ENCODE measurements around the gene CD79B.

The CD79B gene

GRCh38 chr17:63940584-63940983 is 8.5 kb upstream of the CD79B start:
- no peak for TF ChIP-seq CTCF (IDR thresholded peaks at IDR 0.05; ENCODE audit: insufficient read depth, low read depth, low read length, missing control alignments)
- H3K4me3 ChIP-seq (ENCODE audit: low read length) = no peak overlapping the region
- DNase-seq (ENCODE audit: low read depth) = no peak

DNA sequence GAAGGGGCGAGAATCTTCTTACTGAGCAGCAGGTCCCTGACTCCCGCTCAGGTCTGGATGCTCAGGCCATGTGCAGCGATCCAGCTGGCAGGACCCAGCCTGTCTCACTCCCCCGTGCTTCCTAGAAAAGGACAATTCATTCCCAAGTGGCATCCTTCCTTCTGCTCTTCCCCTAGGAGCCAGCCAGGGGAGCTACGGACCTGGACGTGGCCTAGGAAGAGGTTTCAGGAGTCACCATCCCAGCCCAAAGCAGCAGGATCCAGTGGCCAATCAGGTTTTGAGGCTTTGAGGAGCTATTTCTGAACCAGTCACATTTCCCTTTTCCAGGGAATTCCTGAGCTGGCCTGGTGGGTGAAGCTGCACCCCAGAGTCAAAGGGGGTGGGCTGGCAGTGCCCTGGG is 7.8 kb upstream of the CD79B start:
- no peak for DNase-seq (ENCODE audit: low read depth)
- no peak overlapping the region for H3K4me3 ChIP-seq (ENCODE audit: low read length)
- no peak for TF ChIP-seq CTCF (IDR thresholded peaks at IDR 0.05; ENCODE audit: insufficient read depth, low read depth, low read length, missing control alignments)

GRCh38 chr17:63939401-63939800 is 7.3 kb upstream of the CD79B start:
- no peak for TF ChIP-seq CTCF (IDR thresholded peaks at IDR 0.05; ENCODE audit: insufficient read depth, low read depth, low read length, missing control alignments)
- no peak overlapping the region for H3K4me3 ChIP-seq (ENCODE audit: low read length)
- DNase-seq (ENCODE audit: low read depth) = no peak

GRCh38 chr17:63937920-63938319 is 5.8 kb upstream of the CD79B start:
- no peak overlapping the region for H3K4me3 ChIP-seq (ENCODE audit: low read length)
- DNase-seq (ENCODE audit: low read depth) = no peak
- no peak for TF ChIP-seq CTCF (IDR thresholded peaks at IDR 0.05; ENCODE audit: insufficient read depth, low read depth, low read length, missing control alignments)

- TF ChIP-seq CTCF (IDR thresholded peaks at IDR 0.05; ENCODE audit: insufficient read depth, low read depth, low read length, missing control alignments) = no peak
- H3K4me3 ChIP-seq (ENCODE audit: low read length) = no peak overlapping the region
- no peak for DNase-seq (ENCODE audit: low read depth)
These were observed 5.2 kb upstream of the CD79B start for GRCh38 chr17:63937319-63937718.

DNA sequence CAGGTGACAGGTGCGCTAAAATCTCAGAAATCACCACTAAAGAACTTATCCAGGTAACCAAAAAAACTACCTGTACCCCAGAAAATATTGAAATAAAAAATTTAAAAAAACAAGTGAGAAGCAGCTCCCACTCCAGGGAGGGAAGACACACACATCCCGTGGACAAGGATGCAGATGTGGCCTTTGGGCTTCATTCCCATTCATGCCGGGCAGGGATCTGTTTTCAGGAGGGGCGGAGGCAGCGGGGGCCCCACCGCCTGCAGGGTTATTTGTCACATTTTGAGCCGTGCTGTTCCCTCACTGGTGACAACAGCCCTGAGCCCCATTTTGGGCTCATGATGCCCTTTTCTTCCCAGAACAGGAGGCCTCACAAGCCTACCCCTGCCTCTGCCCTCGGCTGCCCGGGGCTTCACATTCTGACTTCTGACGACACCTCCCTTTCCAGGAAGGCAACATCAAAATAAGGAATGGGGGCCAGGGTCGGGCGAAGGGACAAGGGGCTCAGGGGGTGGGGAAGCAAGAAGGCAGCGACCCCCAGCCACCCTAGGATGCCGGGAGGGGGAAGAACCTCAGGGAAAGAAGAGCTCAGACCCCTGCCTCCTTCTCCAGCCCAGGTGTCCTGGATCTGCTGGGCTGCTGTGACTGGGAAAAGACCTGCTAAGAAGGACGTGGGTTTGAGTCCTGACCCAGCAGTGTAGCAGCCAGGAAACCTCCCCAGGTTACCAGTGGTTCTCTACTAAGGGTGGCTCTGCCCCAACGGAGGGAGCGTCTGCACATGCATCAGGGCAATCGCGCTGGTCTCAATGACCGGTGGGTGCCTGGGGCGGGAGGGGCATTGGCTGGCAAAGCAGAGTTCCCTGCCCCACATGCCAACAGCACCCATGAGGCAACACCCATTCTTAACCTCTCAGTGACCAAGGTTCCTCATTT is 2.3 kb upstream of the CD79B start:
- no peak for TF ChIP-seq CTCF (IDR thresholded peaks at IDR 0.05; ENCODE audit: insufficient read depth, low read depth, low read length, missing control alignments)
- no peak overlapping the region for H3K4me3 ChIP-seq (ENCODE audit: low read length)
- DNase-seq (ENCODE audit: low read depth) = no peak

- no peak overlapping the region for H3K4me3 ChIP-seq (ENCODE audit: low read length)
- no peak for DNase-seq (ENCODE audit: low read depth)
- TF ChIP-seq CTCF (IDR thresholded peaks at IDR 0.05; ENCODE audit: insufficient read depth, low read depth, low read length, missing control alignments) = no peak
These were observed 1.5 kb upstream of the CD79B start for GRCh38 chr17:63933598-63933997.

Measured in epithelial cell of esophagus (primary cell).